ENCODE data around the gene BGLAP. TPM values are rescaled to one million over a fixed set of nuclear protein-coding genes. Genes with fewer than 3 reads are reported as not detected.

BGLAP gene
- total RNA-seq, 5 donors from 2014 or later (not counting 1 experiment from before 2014, with no cell fraction given), result 1.8 to 7.1 (median 5.2) TPM

- H3K27ac ChIP-seq (ENCODE audit: low read length), result no peak overlapping the region
- DNase-seq (no peak), ATAC-seq (replicated peaks in 1 of 4) (no peak)
- no peak overlapping the region for H3K4me3 ChIP-seq (ENCODE audit: control insufficient read depth in 1 of 2, extremely low read depth in 1 of 2, low read length in 1 of 2)
- Mint-ChIP-seq H3K4me1 (peaks cover 31 to 63% (median 61%) of the 10 kb centered on the region in 3 donors), H3K4me3 (no peak overlapping the region), H3K9me3 (no peaks in the 10 kb centered on the region), H3K27me3 (no peaks in the 10 kb centered on the region), H3K36me3 (peaks cover 33% of the 10 kb centered on the region), H3K27ac (peak overlapping the region in 1 of 2 donors; percentile 39)
- ChIA-PET POLR2A (no interaction called here), CTCF (interaction anchor here (0.6 kb wide), 2 partner anchors 282 to 584 kb away, joined by 4 to 5 read pairs; no protein-coding TSS in a partner anchor)
- peaks cover 14 to 33% of the 10 kb centered on the region in 2 donors for H3K36me3 ChIP-seq (ENCODE audit: control insufficient read depth in 2 of 2, extremely low read depth in 1 of 2, insufficient read depth in 1 of 2, low read length in 1 of 2)
- no peaks in the 10 kb centered on the region for H3K9me3 ChIP-seq
- no peaks in the 10 kb centered on the region for H3K27me3 ChIP-seq (replicated peaks in 1 of 2; ENCODE audit: control insufficient read depth in 2 of 2, extremely low read depth in 1 of 2, insufficient read depth in 2 of 2, low read length in 1 of 2)
- 100% methylated on average over 4 of the region's 9 CpGs for WGBS (ENCODE audit: insufficient coverage)
- peaks cover 4 to 30% of the 10 kb centered on the region in 2 experiments for H3K4me1 ChIP-seq (ENCODE audit: control insufficient read depth in 1 of 2, extremely low read depth in 1 of 2, insufficient read depth in 2 of 2, low read length in 2 of 2)
These were observed 21.8 kb upstream of the BGLAP start for GRCh38 chr1:156220226-156220625.

GRCh38 chr1:156221986-156222692 is 19.8 kb upstream of the BGLAP start:
- H3K9me3 Mint-ChIP-seq, result no peaks in the 10 kb centered on the region
- ChIA-PET CTCF (no interaction called here), POLR2A (no interaction called here)
- no peaks in the 10 kb centered on the region for H3K27me3 Mint-ChIP-seq
- H3K4me3 Mint-ChIP-seq, result no peak overlapping the region
- Histone ChIP-seq H3K27me3 (replicated peaks in 1 of 2; ENCODE audit: control insufficient read depth in 2 of 2, extremely low read depth in 1 of 2, insufficient read depth in 2 of 2, low read length in 1 of 2) (no peaks in the 10 kb centered on the region), H3K36me3 (ENCODE audit: control insufficient read depth in 2 of 2, extremely low read depth in 1 of 2, insufficient read depth in 1 of 2, low read length in 1 of 2) (peaks cover 14 to 37% of the 10 kb centered on the region in 2 donors), H3K4me3 (ENCODE audit: control insufficient read depth in 1 of 2, extremely low read depth in 1 of 2, low read length in 1 of 2) (no peak overlapping the region), H3K4me1 (ENCODE audit: control insufficient read depth in 1 of 2, extremely low read depth in 1 of 2, insufficient read depth in 2 of 2, low read length in 2 of 2) (peaks cover 4 to 33% of the 10 kb centered on the region in 2 experiments), H3K9me3 (no peaks in the 10 kb centered on the region), H3K27ac (ENCODE audit: low read length) (no peak overlapping the region)
- peaks cover 42% of the 10 kb centered on the region for H3K36me3 Mint-ChIP-seq
- no peak for ATAC-seq (replicated peaks in 1 of 4)
- peaks cover 31 to 61% (median 60%) of the 10 kb centered on the region in 3 donors for H3K4me1 Mint-ChIP-seq
- DNase-seq, result no peak
- peak overlapping the region; percentile 79 to 88 for H3K27ac Mint-ChIP-seq
- WGBS (ENCODE audit: insufficient coverage), result 76% methylated on average over 9 of the region's 13 CpGs

GRCh38 chr1:156225677-156226014 is 16.3 kb upstream of the BGLAP start:
- H3K36me3 Mint-ChIP-seq, result peaks cover 53% of the 10 kb centered on the region
- WGBS (ENCODE audit: insufficient coverage), result 0% methylated on average over 1 of the region's 2 CpGs
- peaks cover 14 to 42% (median 35%) of the 10 kb centered on the region in 3 donors for H3K4me1 Mint-ChIP-seq
- H3K36me3 ChIP-seq (ENCODE audit: control insufficient read depth in 2 of 2, extremely low read depth in 1 of 2, insufficient read depth in 1 of 2, low read length in 1 of 2), result peaks cover 13 to 47% of the 10 kb centered on the region in 2 donors
- H3K4me3 Mint-ChIP-seq, result no peak overlapping the region
- H3K4me1 ChIP-seq (ENCODE audit: control insufficient read depth in 1 of 2, extremely low read depth in 1 of 2, insufficient read depth in 2 of 2, low read length in 2 of 2), result peaks cover 0 to 16% of the 10 kb centered on the region in 2 experiments
- no peaks in the 10 kb centered on the region for H3K27me3 ChIP-seq (replicated peaks in 1 of 2; ENCODE audit: control insufficient read depth in 2 of 2, extremely low read depth in 1 of 2, insufficient read depth in 2 of 2, low read length in 1 of 2)
- CTCF ChIA-PET, result interaction anchor here (0.6 to 2.8 kb wide), 23 partner anchors 8 to 1069 kb away, joined by 3 to 40 read pairs (median 4); partner anchors contain the start of genes PMF1 (in 1 of the 2), SLC25A44 (in 1 of the 2) and SMG5 (in 1 of the 2)
- ATAC-seq (replicated peaks in 1 of 4) (no peak), DNase-seq (no peak)
- H3K27ac ChIP-seq (ENCODE audit: low read length), result no peak overlapping the region
- peak overlapping the region; percentile 41 to 62 for H3K27ac Mint-ChIP-seq
- no peaks in the 10 kb centered on the region for H3K9me3 ChIP-seq
- no peaks in the 10 kb centered on the region for H3K9me3 Mint-ChIP-seq
- POLR2A ChIA-PET, result interaction anchor here (0.7 to 1.3 kb wide), 4 partner anchors 12 to 78 kb away, joined by 3 to 7 read pairs (median 3); partner anchors contain the start of gene PMF1 (in 2 of the 2)
- no peak overlapping the region for H3K4me3 ChIP-seq (ENCODE audit: control insufficient read depth in 1 of 2, extremely low read depth in 1 of 2, low read length in 1 of 2)
- no peaks in the 10 kb centered on the region for H3K27me3 Mint-ChIP-seq

- H3K4me1 ChIP-seq (ENCODE audit: control insufficient read depth in 1 of 2, extremely low read depth in 1 of 2, insufficient read depth in 2 of 2, low read length in 2 of 2), result peaks cover 0 to 16% of the 10 kb centered on the region in 2 experiments
- H3K36me3 Mint-ChIP-seq, result peaks cover 50% of the 10 kb centered on the region
- no peak overlapping the region for H3K27ac ChIP-seq (ENCODE audit: low read length)
- H3K4me3 ChIP-seq (ENCODE audit: control insufficient read depth in 1 of 2, extremely low read depth in 1 of 2, low read length in 1 of 2), result no peak overlapping the region
- H3K36me3 ChIP-seq (ENCODE audit: control insufficient read depth in 2 of 2, extremely low read depth in 1 of 2, insufficient read depth in 1 of 2, low read length in 1 of 2), result peaks cover 9 to 42% of the 10 kb centered on the region in 2 donors
- ChIA-PET POLR2A (interaction anchor here (0.6 to 1.2 kb wide), 2 partner anchors 79 to 663 kb away, joined by 3 read pairs; no protein-coding TSS in a partner anchor), CTCF (interaction anchor here (0.6 to 2.8 kb wide), 8 partner anchors 13 to 96 kb away, joined by 3 to 40 read pairs (median 12); partner anchors contain the start of gene PMF1 (in 1 of the 2))
- H3K27me3 Mint-ChIP-seq, result no peaks in the 10 kb centered on the region
- no peaks in the 10 kb centered on the region for H3K27me3 ChIP-seq (replicated peaks in 1 of 2; ENCODE audit: control insufficient read depth in 2 of 2, extremely low read depth in 1 of 2, insufficient read depth in 2 of 2, low read length in 1 of 2)
- no CpG with 5 or more reads among the region's 2 CpGs for WGBS (ENCODE audit: insufficient coverage)
- no peak for ATAC-seq (replicated peaks in 1 of 4)
- DNase-seq, result no peak
- no peaks in the 10 kb centered on the region for H3K9me3 ChIP-seq
- no peak overlapping the region for H3K4me3 Mint-ChIP-seq
- H3K4me1 Mint-ChIP-seq, result peaks cover 10 to 39% (median 32%) of the 10 kb centered on the region in 3 donors
- no peaks in the 10 kb centered on the region for H3K9me3 Mint-ChIP-seq
- H3K27ac Mint-ChIP-seq, result peak overlapping the region; percentile 11 to 68
These were observed 15.9 kb upstream of the BGLAP start for GRCh38 chr1:156226116-156226538.

GRCh38 chr1:156226782-156227181 is 15.2 kb upstream of the BGLAP start:
- no peaks in the 10 kb centered on the region for H3K27me3 ChIP-seq (replicated peaks in 1 of 2; ENCODE audit: control insufficient read depth in 2 of 2, extremely low read depth in 1 of 2, insufficient read depth in 2 of 2, low read length in 1 of 2)
- peaks cover 0 to 14% of the 10 kb centered on the region in 2 experiments for H3K4me1 ChIP-seq (ENCODE audit: control insufficient read depth in 1 of 2, extremely low read depth in 1 of 2, insufficient read depth in 2 of 2, low read length in 2 of 2)
- ATAC-seq (replicated peaks in 1 of 4) (no peak), DNase-seq (no peak)
- ChIA-PET POLR2A (interaction anchor here in 1 of 2 donors (0.6 kb wide), 1 partner anchor 662 kb away, joined by 3 read pairs; no protein-coding TSS in a partner anchor), CTCF (interaction anchor here (2.0 to 2.3 kb wide), 3 partner anchors 79 to 82 kb away, joined by 11 to 31 read pairs (median 17); no protein-coding TSS in a partner anchor)
- H3K4me1 Mint-ChIP-seq, result peaks cover 4 to 32% (median 26%) of the 10 kb centered on the region in 3 donors
- H3K9me3 Mint-ChIP-seq, result no peaks in the 10 kb centered on the region
- H3K4me3 ChIP-seq (ENCODE audit: control insufficient read depth in 1 of 2, extremely low read depth in 1 of 2, low read length in 1 of 2), result no peak overlapping the region
- H3K4me3 Mint-ChIP-seq, result no peak overlapping the region
- 100% methylated on average over 3 of the region's 4 CpGs for WGBS (ENCODE audit: insufficient coverage)
- no peaks in the 10 kb centered on the region for H3K27me3 Mint-ChIP-seq
- H3K9me3 ChIP-seq, result no peaks in the 10 kb centered on the region
- H3K36me3 ChIP-seq (ENCODE audit: control insufficient read depth in 2 of 2, extremely low read depth in 1 of 2, insufficient read depth in 1 of 2, low read length in 1 of 2), result peaks cover 7 to 39% of the 10 kb centered on the region in 2 donors
- no peak overlapping the region for H3K27ac Mint-ChIP-seq
- peaks cover 43% of the 10 kb centered on the region for H3K36me3 Mint-ChIP-seq
- no peak overlapping the region for H3K27ac ChIP-seq (ENCODE audit: low read length)

GRCh38 chr1:156228501-156228900 is 13.5 kb upstream of the BGLAP start:
- Mint-ChIP-seq H3K27me3 (no peaks in the 10 kb centered on the region), H3K9me3 (no peaks in the 10 kb centered on the region), H3K4me1 (peaks cover 0 to 15% (median 8%) of the 10 kb centered on the region in 3 donors), H3K27ac (no peak overlapping the region), H3K36me3 (peaks cover 28% of the 10 kb centered on the region), H3K4me3 (no peak overlapping the region)
- peaks cover 6 to 29% of the 10 kb centered on the region in 2 donors for H3K36me3 ChIP-seq (ENCODE audit: control insufficient read depth in 2 of 2, extremely low read depth in 1 of 2, insufficient read depth in 1 of 2, low read length in 1 of 2)
- H3K9me3 ChIP-seq, result no peaks in the 10 kb centered on the region
- ChIA-PET POLR2A (interaction anchor here in 1 of 2 donors (0.7 kb wide), 1 partner anchor 132 kb away, joined by 5 read pairs; no protein-coding TSS in a partner anchor), CTCF (interaction anchor here (0.7 to 0.8 kb wide), 2 partner anchors 83 to 178 kb away, joined by 3 to 10 read pairs; no protein-coding TSS in a partner anchor)
- H3K27me3 ChIP-seq (replicated peaks in 1 of 2; ENCODE audit: control insufficient read depth in 2 of 2, extremely low read depth in 1 of 2, insufficient read depth in 2 of 2, low read length in 1 of 2), result no peaks in the 10 kb centered on the region
- peaks cover 0 to 9% of the 10 kb centered on the region in 2 experiments for H3K4me1 ChIP-seq (ENCODE audit: control insufficient read depth in 1 of 2, extremely low read depth in 1 of 2, insufficient read depth in 2 of 2, low read length in 2 of 2)
- no peak for ATAC-seq (replicated peaks in 1 of 4)
- DNase-seq, result no peak
- H3K4me3 ChIP-seq (ENCODE audit: control insufficient read depth in 1 of 2, extremely low read depth in 1 of 2, low read length in 1 of 2), result no peak overlapping the region
- no peak overlapping the region for H3K27ac ChIP-seq (ENCODE audit: low read length)
- 100% methylated on average over 1 of the region's 7 CpGs for WGBS (ENCODE audit: insufficient coverage)

All from T-cell (primary cell).